Measurements from ENCODE around the gene DIO2. TPM values are rescaled to one million over a fixed set of nuclear protein-coding genes. Genes with fewer than 3 reads are reported as not detected.

The DIO2 gene
- total and polyA plus RNA-seq, 2 of the 8 experiments (the other 6 are each of a cell fraction or from before 2014, with no cell fraction given): 0.03 to 0.65 TPM

GRCh38 chr14:80208461-80208860 is 2.8 kb downstream of the DIO2 start:
- no peak overlapping the region for H3K18ac ChIP-seq (ENCODE audit: extremely low read depth, low read length)
- no peak overlapping the region for H3K9ac ChIP-seq (replicated peaks in 1 of 4; ENCODE audit: extremely low read depth in 1 of 4, low read depth in 3 of 4, low read length in 3 of 4)
- no peak overlapping the region for H2BK5ac ChIP-seq (ENCODE audit: low read depth, low read length)
- no peak overlapping the region for H2AK5ac ChIP-seq (ENCODE audit: low read depth, low read length)
- CTCF ChIA-PET (ENCODE audit: partially characterized antibody): no interaction called here
- H3K79me1 ChIP-seq (ENCODE audit: low read depth, low read length): no peaks in the 10 kb centered on the region
- no peaks in the 10 kb centered on the region for H4K20me1 ChIP-seq (replicated peaks in 1 of 2; ENCODE audit: control insufficient read depth in 1 of 2, insufficient read depth in 2 of 2, low read length in 2 of 2)
- no peak overlapping the region for H4K8ac ChIP-seq (ENCODE audit: extremely low read depth, insufficient read depth, low read length)
- no peak overlapping the region for H3K27ac ChIP-seq (ENCODE audit: low read depth, low read length)
- no peak overlapping the region for H3K23ac ChIP-seq (ENCODE audit: insufficient read length)
- no peaks in the 10 kb centered on the region for H3K27me3 ChIP-seq (replicated peaks in 1 of 4; ENCODE audit: control insufficient read depth in 3 of 4, extremely low read depth in 1 of 4, insufficient read depth in 3 of 4, low read length in 3 of 4)
- no peak overlapping the region for H2AFZ ChIP-seq (ENCODE audit: low read length)
- H3K4me3 ChIP-seq (ENCODE audit: extremely low read depth in 1 of 4, insufficient read depth in 2 of 4, low read depth in 3 of 4, low read length in 4 of 4): no peak overlapping the region
- no peaks in the 10 kb centered on the region for H3K9me3 ChIP-seq (ENCODE audit: insufficient read depth in 2 of 2, low read depth in 1 of 2, low read length in 1 of 2)
- H4K5ac ChIP-seq (ENCODE audit: insufficient read length, low read depth, low read length): no peak overlapping the region
- H3K14ac ChIP-seq (ENCODE audit: insufficient read length): no peak overlapping the region
- H3K36me3 ChIP-seq (ENCODE audit: control insufficient read depth in 2 of 4, insufficient read depth in 4 of 4, low read length in 3 of 4): no peaks in the 10 kb centered on the region
- no peak overlapping the region for H3K56ac ChIP-seq (replicated peaks; ENCODE audit: insufficient read length, low read depth, low read length)
- FAIRE-seq (no peak), DNase-seq (ENCODE audit: low read depth in 1 of 2, low spot score in 2 of 2) (no peak)
- no peaks in the 10 kb centered on the region for H3K23me2 ChIP-seq (ENCODE audit: low read depth, low read length)
- H2BK12ac ChIP-seq (ENCODE audit: low read depth, low read length): no peak overlapping the region
- H3K4me1 ChIP-seq (replicated peaks in 1 of 4; ENCODE audit: control insufficient read depth in 3 of 4, insufficient read depth in 4 of 4, low read length in 3 of 4): no peaks in the 10 kb centered on the region; a peak in 1 of 7 replicates
- H2BK15ac ChIP-seq (ENCODE audit: low read length): no peak overlapping the region
- no peaks in the 10 kb centered on the region for H3K79me2 ChIP-seq (ENCODE audit: control insufficient read depth in 1 of 2, insufficient read depth in 2 of 2, low read length in 2 of 2)
- H3K4me2 ChIP-seq (ENCODE audit: insufficient read depth in 1 of 2, low read depth in 2 of 2, low read length in 2 of 2): no peak overlapping the region
- H4K91ac ChIP-seq (replicated peaks; ENCODE audit: insufficient read length, low read length): no peak overlapping the region
- POLR2A ChIA-PET (ENCODE audit: partially characterized antibody): no interaction called here
- 78% methylated on average over 1 of the region's 1 CpG; no CpG with 5 or more reads in 1 of the 2 experiments for WGBS, 2 experiments (ENCODE audit: extremely low coverage in 1 of 2, insufficient coverage in 1 of 2, insufficient read length in 1 of 2, insufficient replicate concordance in 2 of 2, low coverage in 1 of 2, low lambda C conversion rate in 2 of 2, missing lambda C conversion rate in 1 of 2)
- no peak overlapping the region for H2BK120ac ChIP-seq (replicated peaks; ENCODE audit: low read depth, low read length)
- no peak overlapping the region for H3K4ac ChIP-seq (replicated peaks; ENCODE audit: insufficient read length, low read depth, low read length)
- no peak overlapping the region for H2BK20ac ChIP-seq (ENCODE audit: low read length)
- TF ChIP-seq GTF2F1 (IDR thresholded peaks at IDR 0.05; ENCODE audit: borderline replicate concordance, low read depth, low read length): no peak
- TF ChIP-seq JUN (IDR thresholded peaks at IDR 0.05; ENCODE audit: low read depth, low read length): no peak
- TF ChIP-seq SAP30 (IDR thresholded peaks at IDR 0.05; ENCODE audit: insufficient read depth, insufficient replicate concordance, low read length): no peak
- no peak for TF ChIP-seq TCF12 (IDR thresholded peaks at IDR 0.05; ENCODE audit: low read depth, low read length)
- TF ChIP-seq BCL11A (IDR thresholded peaks at IDR 0.05; ENCODE audit: low read depth in 2 of 2, low read length in 2 of 2): no peak
- no peak for TF ChIP-seq TBP (IDR thresholded peaks at IDR 0.05; ENCODE audit: low read depth, low read length)
- no peak for TF ChIP-seq ATF3 (IDR thresholded peaks at IDR 0.05; ENCODE audit: insufficient read depth, low read depth, low read length)
- no peak for TF ChIP-seq ASH2L (IDR thresholded peaks at IDR 0.05; ENCODE audit: low read length)
- TF ChIP-seq CTCF (IDR thresholded peaks at IDR 0.05; ENCODE audit: control extremely low read depth in 1 of 3, insufficient read depth in 1 of 3, low read depth in 1 of 3, low read length in 3 of 3): no peak
- TF ChIP-seq SIRT6 (IDR thresholded peaks at IDR 0.05; ENCODE audit: low read length): no peak
- no peak for TF ChIP-seq MAFK (IDR thresholded peaks at IDR 0.05; ENCODE audit: low read depth, low read length)
- TF ChIP-seq RBBP5 (IDR thresholded peaks at IDR 0.05; ENCODE audit: borderline replicate concordance, low read depth, low read length): no peak
